ENCODE measurements around the gene SLC4A7. TPM values are rescaled to one million over a fixed set of nuclear protein-coding genes. Genes with fewer than 3 reads are reported as not detected.

The SLC4A7 gene
- total RNA-seq, 4 donors from 2014 or later: 20.3 to 44.0 (median 31.7) TPM

DNA sequence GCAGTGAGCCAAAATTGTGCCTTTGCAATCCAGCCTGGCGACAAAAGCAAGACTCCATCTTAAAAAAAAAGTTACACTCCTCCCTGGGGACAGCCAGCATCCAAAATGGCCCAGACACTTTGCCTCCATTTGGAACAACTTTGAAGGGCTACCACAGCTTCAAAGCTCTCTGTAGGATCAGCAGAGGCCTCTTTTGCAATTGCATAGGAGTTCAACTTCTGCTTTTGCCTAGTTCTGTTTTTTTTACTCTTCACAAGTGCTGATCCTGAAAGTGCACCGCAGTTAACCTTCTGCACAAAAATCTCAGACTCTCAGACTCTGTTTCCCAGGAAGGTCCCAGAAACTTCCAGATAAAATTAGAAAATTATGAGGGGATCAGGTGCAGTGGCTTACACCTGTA, 25.2 kb upstream of the SLC4A7 start:
- no peaks in the 10 kb centered on the region for H3K36me3 ChIP-seq
- WGBS: 95% methylated on average over 1 of the region's 2 CpGs

DNA sequence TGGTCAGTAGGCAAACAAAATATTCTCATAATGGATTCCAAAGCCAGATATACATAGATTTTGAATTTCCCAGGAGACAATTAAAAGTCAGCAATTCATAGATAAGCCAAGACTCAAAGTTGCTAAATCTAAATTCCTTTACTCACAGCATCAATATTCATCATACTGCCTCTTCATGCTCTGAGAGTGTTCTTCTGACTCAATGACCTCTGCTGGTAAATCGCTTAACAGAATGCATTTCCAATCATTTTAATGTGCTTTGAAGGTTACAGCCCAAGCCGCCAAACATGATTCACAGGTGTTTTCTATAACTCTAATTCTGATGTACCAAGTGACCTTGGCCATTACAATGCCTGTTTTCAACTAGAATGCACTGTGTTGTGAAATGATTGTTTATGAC, 24.2 kb upstream of the SLC4A7 start:
- no peak for TF ChIP-seq EP300 (IDR thresholded peaks at IDR 0.05)
- no peak for TF ChIP-seq POLR2AphosphoS5 (IDR thresholded peaks at IDR 0.05)
- TF ChIP-seq, protein P1, sequence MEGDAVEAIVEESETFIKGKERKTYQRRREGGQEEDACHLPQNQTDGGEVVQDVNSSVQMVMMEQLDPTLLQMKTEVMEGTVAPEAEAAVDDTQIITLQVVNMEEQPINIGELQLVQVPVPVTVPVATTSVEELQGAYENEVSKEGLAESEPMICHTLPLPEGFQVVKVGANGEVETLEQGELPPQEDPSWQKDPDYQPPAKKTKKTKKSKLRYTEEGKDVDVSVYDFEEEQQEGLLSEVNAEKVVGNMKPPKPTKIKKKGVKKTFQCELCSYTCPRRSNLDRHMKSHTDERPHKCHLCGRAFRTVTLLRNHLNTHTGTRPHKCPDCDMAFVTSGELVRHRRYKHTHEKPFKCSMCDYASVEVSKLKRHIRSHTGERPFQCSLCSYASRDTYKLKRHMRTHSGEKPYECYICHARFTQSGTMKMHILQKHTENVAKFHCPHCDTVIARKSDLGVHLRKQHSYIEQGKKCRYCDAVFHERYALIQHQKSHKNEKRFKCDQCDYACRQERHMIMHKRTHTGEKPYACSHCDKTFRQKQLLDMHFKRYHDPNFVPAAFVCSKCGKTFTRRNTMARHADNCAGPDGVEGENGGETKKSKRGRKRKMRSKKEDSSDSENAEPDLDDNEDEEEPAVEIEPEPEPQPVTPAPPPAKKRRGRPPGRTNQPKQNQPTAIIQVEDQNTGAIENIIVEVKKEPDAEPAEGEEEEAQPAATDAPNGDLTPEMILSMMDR (IDR thresholded peaks at IDR 0.05): no peak
- no peak for TF ChIP-seq POLR2A (IDR thresholded peaks at IDR 0.05; ENCODE audit: low read depth)
- no peak for DNase-seq (ENCODE audit: extremely low spot score)
- Histone ChIP-seq H3K4me1 (peaks cover 0 to 5% (median 0%) of the 10 kb centered on the region in 4 donors), H3K27ac (replicated peaks in 1 of 4) (no peak overlapping the region), H3K36me3 (no peaks in the 10 kb centered on the region), H3K27me3 (no peaks in the 10 kb centered on the region), H3K4me3 (no peak overlapping the region), H3K9me3 (no peaks in the 10 kb centered on the region)
- intact Hi-C loops (cut with DNase I): no loop called here
- WGBS: 85% methylated on average over 2 of the region's 2 CpGs

More for the DNA sequence above, 25.2 kb upstream of the SLC4A7 start:
- Histone ChIP-seq H3K4me3 (no peak overlapping the region), H3K27ac (replicated peaks in 1 of 4) (no peak overlapping the region), H3K4me1 (no peaks in the 10 kb centered on the region), H3K9me3 (no peaks in the 10 kb centered on the region), H3K27me3 (no peaks in the 10 kb centered on the region)
- DNase-seq (ENCODE audit: extremely low spot score): no peak
- TF ChIP-seq POLR2A (IDR thresholded peaks at IDR 0.05; ENCODE audit: low read depth) (no peak), EP300 (IDR thresholded peaks at IDR 0.05) (no peak), POLR2AphosphoS5 (IDR thresholded peaks at IDR 0.05) (no peak)
- TF ChIP-seq, protein P1 (IDR thresholded peaks at IDR 0.05): no peak
- intact Hi-C loops (cut with DNase I): no loop called here

DNA sequence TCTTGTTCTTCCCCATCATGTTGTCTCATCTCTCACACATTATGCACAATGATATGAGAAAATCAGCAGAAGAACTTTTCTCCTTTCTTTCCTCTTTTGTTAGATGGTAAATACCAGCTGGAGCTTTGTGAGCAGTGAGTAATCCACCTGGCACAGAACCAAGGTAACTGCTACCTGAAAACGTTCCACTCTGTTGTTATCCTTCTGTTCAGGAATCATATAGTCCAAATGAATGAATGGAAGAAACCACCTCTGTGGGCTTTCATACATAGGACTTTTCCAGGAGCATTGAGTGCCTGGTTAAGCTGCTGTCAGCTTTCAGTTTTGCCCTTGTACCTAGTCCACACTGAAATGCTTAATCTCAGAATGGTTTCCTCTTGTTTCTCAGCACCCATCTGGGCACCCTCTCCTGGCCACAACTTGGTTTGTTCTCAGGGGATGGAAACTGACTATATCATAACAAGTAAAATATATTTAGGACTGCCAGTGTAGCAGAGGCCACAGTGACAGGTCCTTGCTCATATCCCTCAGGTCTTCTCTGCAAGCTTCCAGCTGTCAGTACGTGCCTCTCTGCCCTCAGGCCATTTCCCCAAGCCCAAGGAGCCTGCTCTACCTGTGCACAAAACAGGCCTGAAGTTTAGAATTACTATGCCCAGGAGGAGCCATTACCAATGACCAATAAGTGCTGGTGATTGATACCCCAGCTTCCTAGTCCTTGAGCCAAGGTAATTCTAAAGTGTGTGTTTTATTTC, 23.5 kb upstream of the SLC4A7 start:
- TF ChIP-seq POLR2A (IDR thresholded peaks at IDR 0.05; ENCODE audit: low read depth) (no peak), POLR2AphosphoS5 (IDR thresholded peaks at IDR 0.05) (no peak)
- TF ChIP-seq, protein P1 (IDR thresholded peaks at IDR 0.05): no peak
- 36% methylated on average over 2 of the region's 2 CpGs for WGBS
- Histone ChIP-seq H3K27ac (replicated peaks in 1 of 4) (no peak overlapping the region), H3K27me3 (no peaks in the 10 kb centered on the region), H3K4me1 (peaks cover 0 to 5% (median 0%) of the 10 kb centered on the region in 4 donors), H3K4me3 (no peak overlapping the region), H3K36me3 (no peaks in the 10 kb centered on the region), H3K9me3 (no peaks in the 10 kb centered on the region)
- DNase-seq (ENCODE audit: extremely low spot score): no peak
- intact Hi-C loops (cut with DNase I): no loop called here

GRCh38 chr3:27507111-27507510, 22.9 kb upstream of the SLC4A7 start:
- Histone ChIP-seq H3K27me3 (no peaks in the 10 kb centered on the region), H3K27ac (replicated peaks in 1 of 4) (no peak overlapping the region), H3K4me3 (no peak overlapping the region), H3K4me1 (peaks cover 0 to 5% (median 0%) of the 10 kb centered on the region in 4 donors), H3K36me3 (no peaks in the 10 kb centered on the region), H3K9me3 (no peaks in the 10 kb centered on the region)
- intact Hi-C loops (cut with DNase I): no loop called here
- WGBS: 75% methylated on average over 1 of the region's 1 CpG
- no peak for TF ChIP-seq POLR2A (IDR thresholded peaks at IDR 0.05; ENCODE audit: low read depth)
- no peak for TF ChIP-seq POLR2AphosphoS5 (IDR thresholded peaks at IDR 0.05)
- TF ChIP-seq, protein P1 (IDR thresholded peaks at IDR 0.05): no peak
- TF ChIP-seq EP300 (IDR thresholded peaks at IDR 0.05): no peak
- DNase-seq (ENCODE audit: extremely low spot score): no peak
